ENCODE data around the gene GPRC5A. TPM values are rescaled to one million over a fixed set of nuclear protein-coding genes. Genes with fewer than 3 reads are reported as not detected.

Gene GPRC5A
- total RNA-seq, 1 donor from 2014 or later, result 26.8 TPM

DNA sequence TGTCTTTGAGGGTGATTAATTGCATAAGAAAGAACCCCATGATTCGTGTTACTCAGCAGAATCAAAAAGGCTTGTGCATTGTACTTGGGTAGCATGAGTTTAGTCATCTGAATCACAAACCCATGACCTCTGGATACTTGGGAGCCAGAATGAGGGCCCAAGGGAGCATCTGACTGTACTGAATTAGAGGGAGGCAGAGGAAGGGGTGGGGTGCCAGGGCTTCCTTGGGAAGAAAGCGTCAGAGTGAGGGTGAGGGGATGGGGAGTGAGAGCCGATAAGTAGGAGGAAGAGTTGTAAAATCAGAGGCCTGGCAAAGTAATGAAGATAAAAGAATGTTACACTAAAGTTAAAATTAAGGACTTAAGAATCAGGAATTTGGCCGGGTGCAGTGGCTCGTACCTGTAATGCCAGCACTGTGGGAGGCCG lies 30.8 kb downstream of the GPRC5A start:
- Histone ChIP-seq H3K9me3 (no peaks in the 10 kb centered on the region), H3K27me3 (no peaks in the 10 kb centered on the region), H3K4me3 (no peak overlapping the region), H3K4me1 (peaks cover 9% of the 10 kb centered on the region), H3K27ac (peak overlapping the region; percentile 44), H3K36me3 (no peaks in the 10 kb centered on the region)
- no peak for TF ChIP-seq POLR2A (IDR thresholded peaks at IDR 0.05)
- peak in 1 of 2 donors; percentile 57 for TF ChIP-seq POLR2AphosphoS5 (IDR thresholded peaks at IDR 0.05; ENCODE audit: insufficient read depth in 1 of 2, low read depth in 1 of 2)
- intact Hi-C loops (cut with DNase I), result no loop called here
- DNase-seq (ENCODE audit: extremely low spot score in 2 of 2), result no peak

DNA sequence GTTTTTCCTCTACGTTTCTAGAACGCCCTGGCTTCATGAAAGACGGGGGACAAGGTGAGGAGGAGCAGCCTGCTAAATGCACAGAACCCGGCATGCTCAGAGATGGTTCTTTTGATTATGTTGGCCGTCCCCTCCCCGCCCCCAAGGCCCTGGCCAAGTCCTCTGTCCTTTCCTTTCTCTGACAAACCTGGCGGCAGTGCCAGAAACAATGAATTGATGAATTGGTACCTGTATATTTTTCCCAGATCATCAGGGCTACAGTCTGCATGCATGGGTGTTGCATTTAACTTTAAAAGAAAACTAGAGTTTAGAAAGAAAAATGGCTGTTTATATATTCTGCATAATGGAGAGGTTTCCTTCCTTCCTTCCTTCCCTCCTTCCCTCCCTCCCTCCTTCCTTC lies 31.6 kb downstream of the GPRC5A start:
- Histone ChIP-seq H3K4me3 (no peak overlapping the region), H3K27me3 (no peaks in the 10 kb centered on the region), H3K27ac (peak overlapping the region; percentile 44), H3K9me3 (no peaks in the 10 kb centered on the region), H3K36me3 (no peaks in the 10 kb centered on the region), H3K4me1 (peaks cover 4% of the 10 kb centered on the region)
- DNase-seq (ENCODE audit: extremely low spot score in 2 of 2), result no peak
- intact Hi-C loops (cut with DNase I), result no loop called here
- TF ChIP-seq POLR2A (IDR thresholded peaks at IDR 0.05), result no peak
- TF ChIP-seq CTCF (IDR thresholded peaks at IDR 0.05), result no peak
- TF ChIP-seq POLR2AphosphoS5 (IDR thresholded peaks at IDR 0.05; ENCODE audit: insufficient read depth in 1 of 2, low read depth in 1 of 2), result no peak

- no peaks in the 10 kb centered on the region for H3K27me3 ChIP-seq
- no peak overlapping the region for H3K4me3 ChIP-seq
- no peak overlapping the region for H3K27ac ChIP-seq
- peaks cover 4% of the 10 kb centered on the region for H3K4me1 ChIP-seq
- TF ChIP-seq POLR2AphosphoS5 (IDR thresholded peaks at IDR 0.05; ENCODE audit: insufficient read depth in 1 of 2, low read depth in 1 of 2) (no peak), POLR2A (IDR thresholded peaks at IDR 0.05) (no peak), CTCF (IDR thresholded peaks at IDR 0.05) (no peak)
- no peak for DNase-seq (ENCODE audit: extremely low spot score in 2 of 2)
- H3K9me3 ChIP-seq, result no peaks in the 10 kb centered on the region
- H3K36me3 ChIP-seq, result no peaks in the 10 kb centered on the region
- intact Hi-C loops (cut with DNase I), result no loop called here
These were observed 32.8 kb downstream of the GPRC5A start for GRCh38 chr12:12924169-12924568.

- no peaks in the 10 kb centered on the region for H3K27me3 ChIP-seq
- no peak for DNase-seq (ENCODE audit: extremely low spot score in 2 of 2)
- no peaks in the 10 kb centered on the region for H3K36me3 ChIP-seq
- no peak for TF ChIP-seq CTCF (IDR thresholded peaks at IDR 0.05)
- no peak for TF ChIP-seq POLR2A (IDR thresholded peaks at IDR 0.05)
- no peak for TF ChIP-seq POLR2AphosphoS5 (IDR thresholded peaks at IDR 0.05; ENCODE audit: insufficient read depth in 1 of 2, low read depth in 1 of 2)
- intact Hi-C loops (cut with DNase I), result no loop called here
- H3K9me3 ChIP-seq, result no peaks in the 10 kb centered on the region
- H3K4me3 ChIP-seq, result no peak overlapping the region
- H3K4me1 ChIP-seq, result peaks cover 4% of the 10 kb centered on the region
- H3K27ac ChIP-seq, result no peak overlapping the region
These were observed 34.0 kb downstream of the GPRC5A start for GRCh38 chr12:12925388-12925787.

GRCh38 chr12:12926571-12927071 lies 35.3 kb downstream of the GPRC5A start:
- Histone ChIP-seq H3K36me3 (no peaks in the 10 kb centered on the region), H3K27me3 (no peaks in the 10 kb centered on the region), H3K4me3 (no peak overlapping the region), H3K4me1 (peaks cover 2% of the 10 kb centered on the region), H3K27ac (no peak overlapping the region), H3K9me3 (no peaks in the 10 kb centered on the region)
- intact Hi-C loops (cut with DNase I), result no loop called here
- TF ChIP-seq CTCF (IDR thresholded peaks at IDR 0.05) (no peak), POLR2AphosphoS5 (IDR thresholded peaks at IDR 0.05; ENCODE audit: insufficient read depth in 1 of 2, low read depth in 1 of 2) (no peak), POLR2A (IDR thresholded peaks at IDR 0.05) (no peak)
- no peak for DNase-seq (ENCODE audit: extremely low spot score in 2 of 2)
